Measurements from ENCODE around the gene WBP1.

The WBP1 gene

GRCh38 chr2:74427551-74427950 is 30.7 kb upstream of the WBP1 start:
- peaks cover 14% of the 10 kb centered on the region for H3K4me1 ChIP-seq (ENCODE audit: control insufficient read depth, insufficient read depth, low read depth, low read length)
- 94% methylated on average over 3 of the region's 3 CpGs for WGBS

GRCh38 chr2:74428675-74429074 is 29.6 kb upstream of the WBP1 start:
- no peaks in the 10 kb centered on the region for H3K27me3 ChIP-seq (ENCODE audit: control insufficient read depth in 1 of 2, insufficient read depth in 1 of 2, low read length in 2 of 2)
- no peak overlapping the region for H3K4me2 ChIP-seq (ENCODE audit: low read length, poor library complexity, severe bottlenecking)
- H2BK120ac ChIP-seq (ENCODE audit: low read depth, low read length), result no peak overlapping the region
- H2BK15ac ChIP-seq (ENCODE audit: low read depth, poor library complexity, severe bottlenecking), result no peak overlapping the region
- no peak overlapping the region for H3K4me3 ChIP-seq (ENCODE audit: insufficient read depth in 1 of 2, low read depth in 1 of 2, low read length in 2 of 2)
- H3K9me3 ChIP-seq (ENCODE audit: control insufficient read depth, low read length), result no peaks in the 10 kb centered on the region
- H2AFZ ChIP-seq (ENCODE audit: low read depth, low read length), result no peak overlapping the region
- H3K4me1 ChIP-seq (ENCODE audit: control insufficient read depth, insufficient read depth, low read depth, low read length), result peaks cover 14% of the 10 kb centered on the region
- no peak overlapping the region for H3K14ac ChIP-seq (ENCODE audit: low read length in 2 of 2)
- H4K8ac ChIP-seq (ENCODE audit: low read length), result no peak overlapping the region
- peaks cover 65 to 71% of the 10 kb centered on the region in 2 experiments for H3K36me3 ChIP-seq (ENCODE audit: control insufficient read depth in 1 of 2, insufficient read depth in 2 of 2, low read depth in 1 of 2, low read length in 2 of 2)
- no peak overlapping the region for H2BK12ac ChIP-seq (ENCODE audit: low read length in 2 of 2)
- H3K9ac ChIP-seq (ENCODE audit: low read length), result no peak overlapping the region
- H4K91ac ChIP-seq (ENCODE audit: low read length), result no peak overlapping the region
- no peak overlapping the region for H3K23ac ChIP-seq (ENCODE audit: low read length in 2 of 2)
- no peak overlapping the region for H3K27ac ChIP-seq (ENCODE audit: low read length, poor library complexity, severe bottlenecking)
- no peak for DNase-seq
- no peak overlapping the region for H3K4ac ChIP-seq (ENCODE audit: low read depth in 1 of 2, low read length in 2 of 2)
- H3K79me1 ChIP-seq (replicated peaks; ENCODE audit: low read length, poor library complexity, severe bottlenecking), result peaks cover 15% of the 10 kb centered on the region
- no peak overlapping the region for H3K18ac ChIP-seq (ENCODE audit: low read depth in 1 of 2, low read length in 2 of 2)
- no peak overlapping the region for H2AK5ac ChIP-seq (ENCODE audit: low read length, severe bottlenecking)
- 93% methylated on average over 3 of the region's 5 CpGs for WGBS
- no peak overlapping the region for H2BK5ac ChIP-seq (ENCODE audit: low read depth, low read length, poor library complexity, severe bottlenecking)

More at GRCh38 chr2:74427551-74427950, 30.7 kb upstream of the WBP1 start:
- H3K79me1 ChIP-seq (replicated peaks; ENCODE audit: low read length, poor library complexity, severe bottlenecking), result peaks cover 13% of the 10 kb centered on the region
- no peak overlapping the region for H2BK12ac ChIP-seq (ENCODE audit: low read length in 2 of 2)
- H4K91ac ChIP-seq (ENCODE audit: low read length), result no peak overlapping the region
- no peak overlapping the region for H4K8ac ChIP-seq (ENCODE audit: low read length)
- H3K18ac ChIP-seq (ENCODE audit: low read depth in 1 of 2, low read length in 2 of 2), result no peak overlapping the region
- no peak overlapping the region for H2BK120ac ChIP-seq (ENCODE audit: low read depth, low read length)
- no peak overlapping the region for H3K9ac ChIP-seq (ENCODE audit: low read length)
- H3K27ac ChIP-seq (ENCODE audit: low read length, poor library complexity, severe bottlenecking), result no peak overlapping the region
- H3K9me3 ChIP-seq (ENCODE audit: control insufficient read depth, low read length), result no peaks in the 10 kb centered on the region
- no peak overlapping the region for H2BK5ac ChIP-seq (ENCODE audit: low read depth, low read length, poor library complexity, severe bottlenecking)
- no peak overlapping the region for H2AFZ ChIP-seq (ENCODE audit: low read depth, low read length)
- no peak overlapping the region for H2AK5ac ChIP-seq (ENCODE audit: low read length, severe bottlenecking)
- H3K4ac ChIP-seq (ENCODE audit: low read depth in 1 of 2, low read length in 2 of 2), result no peak overlapping the region
- DNase-seq, result no peak
- no peak overlapping the region for H3K14ac ChIP-seq (ENCODE audit: low read length in 2 of 2)
- no peak overlapping the region for H3K4me2 ChIP-seq (ENCODE audit: low read length, poor library complexity, severe bottlenecking)
- no peaks in the 10 kb centered on the region for H3K27me3 ChIP-seq (ENCODE audit: control insufficient read depth in 1 of 2, insufficient read depth in 1 of 2, low read length in 2 of 2)
- H3K36me3 ChIP-seq (ENCODE audit: control insufficient read depth in 1 of 2, insufficient read depth in 2 of 2, low read depth in 1 of 2, low read length in 2 of 2), result peaks cover 65 to 71% of the 10 kb centered on the region in 2 experiments
- H3K4me3 ChIP-seq (ENCODE audit: insufficient read depth in 1 of 2, low read depth in 1 of 2, low read length in 2 of 2), result no peak overlapping the region
- no peak overlapping the region for H2BK15ac ChIP-seq (ENCODE audit: low read depth, poor library complexity, severe bottlenecking)
- H3K23ac ChIP-seq (ENCODE audit: low read length in 2 of 2), result no peak overlapping the region

GRCh38 chr2:74429487-74430451 is 28.5 kb upstream of the WBP1 start:
- peaks cover 62 to 70% of the 10 kb centered on the region in 2 experiments for H3K36me3 ChIP-seq (ENCODE audit: control insufficient read depth in 1 of 2, insufficient read depth in 2 of 2, low read depth in 1 of 2, low read length in 2 of 2)
- H4K8ac ChIP-seq (ENCODE audit: low read length), result no peak overlapping the region
- H3K9ac ChIP-seq (ENCODE audit: low read length), result no peak overlapping the region
- H4K91ac ChIP-seq (ENCODE audit: low read length), result no peak overlapping the region
- no peak overlapping the region for H2BK120ac ChIP-seq (ENCODE audit: low read depth, low read length)
- no peak overlapping the region for H2BK5ac ChIP-seq (ENCODE audit: low read depth, low read length, poor library complexity, severe bottlenecking)
- no peaks in the 10 kb centered on the region for H3K27me3 ChIP-seq (ENCODE audit: control insufficient read depth in 1 of 2, insufficient read depth in 1 of 2, low read length in 2 of 2)
- no peak for DNase-seq
- no peak overlapping the region for H2BK15ac ChIP-seq (ENCODE audit: low read depth, poor library complexity, severe bottlenecking)
- H3K4me1 ChIP-seq (ENCODE audit: control insufficient read depth, insufficient read depth, low read depth, low read length), result peaks cover 14% of the 10 kb centered on the region
- H3K14ac ChIP-seq (ENCODE audit: low read length in 2 of 2), result no peak overlapping the region
- H3K79me1 ChIP-seq (replicated peaks; ENCODE audit: low read length, poor library complexity, severe bottlenecking), result peaks cover 17% of the 10 kb centered on the region
- no peak overlapping the region for H2AK5ac ChIP-seq (ENCODE audit: low read length, severe bottlenecking)
- H3K4ac ChIP-seq (ENCODE audit: low read depth in 1 of 2, low read length in 2 of 2), result no peak overlapping the region
- H3K9me3 ChIP-seq (ENCODE audit: control insufficient read depth, low read length), result no peaks in the 10 kb centered on the region
- no peak overlapping the region for H3K23ac ChIP-seq (ENCODE audit: low read length in 2 of 2)
- 95% methylated on average over 14 of the region's 18 CpGs for WGBS
- no peak overlapping the region for H3K18ac ChIP-seq (ENCODE audit: low read depth in 1 of 2, low read length in 2 of 2)
- H3K4me3 ChIP-seq (ENCODE audit: insufficient read depth in 1 of 2, low read depth in 1 of 2, low read length in 2 of 2), result no peak overlapping the region
- no peak overlapping the region for H2AFZ ChIP-seq (ENCODE audit: low read depth, low read length)
- no peak overlapping the region for H3K4me2 ChIP-seq (ENCODE audit: low read length, poor library complexity, severe bottlenecking)
- H2BK12ac ChIP-seq (ENCODE audit: low read length in 2 of 2), result no peak overlapping the region
- H3K27ac ChIP-seq (ENCODE audit: low read length, poor library complexity, severe bottlenecking), result no peak overlapping the region

- Histone ChIP-seq H3K14ac (ENCODE audit: low read length in 2 of 2) (no peak overlapping the region), H3K9ac (ENCODE audit: low read length) (no peak overlapping the region), H2AFZ (ENCODE audit: low read depth, low read length) (no peak overlapping the region), H3K4me2 (ENCODE audit: low read length, poor library complexity, severe bottlenecking) (no peak overlapping the region), H2BK12ac (ENCODE audit: low read length in 2 of 2) (no peak overlapping the region), H3K23ac (ENCODE audit: low read length in 2 of 2) (no peak overlapping the region), H3K4me1 (ENCODE audit: control insufficient read depth, insufficient read depth, low read depth, low read length) (peaks cover 12% of the 10 kb centered on the region), H3K4ac (ENCODE audit: low read depth in 1 of 2, low read length in 2 of 2) (no peak overlapping the region), H3K79me1 (replicated peaks; ENCODE audit: low read length, poor library complexity, severe bottlenecking) (peaks cover 23% of the 10 kb centered on the region), H4K8ac (ENCODE audit: low read length) (no peak overlapping the region), H3K9me3 (ENCODE audit: control insufficient read depth, low read length) (no peaks in the 10 kb centered on the region), H3K27me3 (ENCODE audit: control insufficient read depth in 1 of 2, insufficient read depth in 1 of 2, low read length in 2 of 2) (no peaks in the 10 kb centered on the region), H3K4me3 (ENCODE audit: insufficient read depth in 1 of 2, low read depth in 1 of 2, low read length in 2 of 2) (no peak overlapping the region), H2BK5ac (ENCODE audit: low read depth, low read length, poor library complexity, severe bottlenecking) (no peak overlapping the region), H4K91ac (ENCODE audit: low read length) (no peak overlapping the region), H3K27ac (ENCODE audit: low read length, poor library complexity, severe bottlenecking) (no peak overlapping the region), H3K18ac (ENCODE audit: low read depth in 1 of 2, low read length in 2 of 2) (no peak overlapping the region), H2BK120ac (ENCODE audit: low read depth, low read length) (no peak overlapping the region), H2AK5ac (ENCODE audit: low read length, severe bottlenecking) (no peak overlapping the region), H3K36me3 (ENCODE audit: control insufficient read depth in 1 of 2, insufficient read depth in 2 of 2, low read depth in 1 of 2, low read length in 2 of 2) (peaks cover 61 to 66% of the 10 kb centered on the region in 2 experiments), H2BK15ac (ENCODE audit: low read depth, poor library complexity, severe bottlenecking) (no peak overlapping the region)
- 93% methylated on average over 11 of the region's 11 CpGs for WGBS
- no peak for DNase-seq
Observed at GRCh38 chr2:74430502-74430901, 27.7 kb upstream of the WBP1 start.
